Mucosa of stomach (tissue), 1 donor: ENCODE results near the gene PDE9A.

Experiments
- H3K27me3 ChIP-seq: one replicate; pipeline ENCODE4 v1.7.0; 2013; ENCODE audit warnings: mild to moderate bottlenecking, low read length; ENCODE audit not compliant: control insufficient read depth, insufficient read depth
- H3K36me3 ChIP-seq: one replicate; pipeline ENCODE4 v1.7.0; 2013; ENCODE audit warnings: low read length; ENCODE audit not compliant: control insufficient read depth, insufficient read depth
- H3K4me1 ChIP-seq: one replicate; pipeline ENCODE4 v1.7.0; 2013; ENCODE audit warnings: mild to moderate bottlenecking, low read length; ENCODE audit not compliant: control insufficient read depth, insufficient read depth
- H3K4me3 ChIP-seq: one replicate; pipeline ENCODE4 v1.7.0; 2013; ENCODE audit warnings: low read length
- H3K9ac ChIP-seq: one replicate; pipeline ENCODE4 v1.7.0; 2013; ENCODE audit warnings: mild to moderate bottlenecking, low read length, moderate library complexity
- H3K9me3 ChIP-seq: one replicate; pipeline ENCODE4 v1.7.0; 2013; ENCODE audit warnings: mild to moderate bottlenecking, low read length, moderate library complexity; ENCODE audit not compliant: control insufficient read depth
- donor health status: Pancreatic carcinoma.

The PDE9A gene

GRCh38 chr21:42740405-42740909, 87.0 kb downstream of the PDE9A start:
- Histone ChIP-seq H3K9me3 (no peaks in the 10 kb centered on the region), H3K4me3 (no peak overlapping the region), H3K4me1 (peaks cover 18% of the 10 kb centered on the region), H3K9ac (no peak overlapping the region), H3K36me3 (no peaks in the 10 kb centered on the region), H3K27me3 (no peaks in the 10 kb centered on the region)

- Histone ChIP-seq H3K4me3 (no peak overlapping the region), H3K9me3 (no peaks in the 10 kb centered on the region), H3K36me3 (no peaks in the 10 kb centered on the region), H3K27me3 (no peaks in the 10 kb centered on the region), H3K4me1 (peaks cover 18% of the 10 kb centered on the region), H3K9ac (no peak overlapping the region)
These were observed 87.6 kb downstream of the PDE9A start for GRCh38 chr21:42741066-42741465.

- Histone ChIP-seq H3K9ac (no peak overlapping the region), H3K27me3 (no peaks in the 10 kb centered on the region), H3K4me1 (peaks cover 20% of the 10 kb centered on the region), H3K4me3 (no peak overlapping the region), H3K36me3 (no peaks in the 10 kb centered on the region), H3K9me3 (no peaks in the 10 kb centered on the region)
These were observed 91.4 kb downstream of the PDE9A start for GRCh38 chr21:42744520-42745445.

- Histone ChIP-seq H3K27me3 (no peaks in the 10 kb centered on the region), H3K36me3 (no peaks in the 10 kb centered on the region), H3K4me1 (peaks cover 20% of the 10 kb centered on the region), H3K4me3 (no peak overlapping the region), H3K9ac (no peak overlapping the region), H3K9me3 (no peaks in the 10 kb centered on the region)
These were observed 92.3 kb downstream of the PDE9A start for GRCh38 chr21:42745511-42746239.

- H3K9ac ChIP-seq: no peak overlapping the region
These were observed 92.8 kb downstream of the PDE9A start for GRCh38 chr21:42746240-42746592.

GRCh38 chr21:42746593-42747275, 93.3 kb downstream of the PDE9A start:
- H3K27me3 ChIP-seq: no peaks in the 10 kb centered on the region
- no peak overlapping the region for H3K4me3 ChIP-seq
- peaks cover 20% of the 10 kb centered on the region for H3K4me1 ChIP-seq
- H3K9me3 ChIP-seq: no peaks in the 10 kb centered on the region
- H3K36me3 ChIP-seq: no peaks in the 10 kb centered on the region
- H3K9ac ChIP-seq: no peak overlapping the region

More at GRCh38 chr21:42746240-42746592, 92.8 kb downstream of the PDE9A start:
- no peaks in the 10 kb centered on the region for H3K27me3 ChIP-seq
- H3K9me3 ChIP-seq: no peaks in the 10 kb centered on the region
- H3K36me3 ChIP-seq: no peaks in the 10 kb centered on the region
- no peak overlapping the region for H3K4me3 ChIP-seq
- peaks cover 20% of the 10 kb centered on the region for H3K4me1 ChIP-seq

- Histone ChIP-seq H3K9ac (no peak overlapping the region), H3K27me3 (no peaks in the 10 kb centered on the region)
These were observed 93.9 kb downstream of the PDE9A start for GRCh38 chr21:42747276-42747701.

GRCh38 chr21:42747746-42748351, 94.4 kb downstream of the PDE9A start:
- Histone ChIP-seq H3K9ac (no peak overlapping the region), H3K4me3 (no peak overlapping the region), H3K27me3 (no peaks in the 10 kb centered on the region), H3K36me3 (no peaks in the 10 kb centered on the region), H3K4me1 (peaks cover 20% of the 10 kb centered on the region), H3K9me3 (no peaks in the 10 kb centered on the region)

More at GRCh38 chr21:42747276-42747701, 93.9 kb downstream of the PDE9A start:
- Histone ChIP-seq H3K9me3 (no peaks in the 10 kb centered on the region), H3K36me3 (no peaks in the 10 kb centered on the region), H3K4me1 (peaks cover 20% of the 10 kb centered on the region), H3K4me3 (no peak overlapping the region)

GRCh38 chr21:42748620-42749176, 95.3 kb downstream of the PDE9A start:
- Histone ChIP-seq H3K4me3 (no peak overlapping the region), H3K36me3 (no peaks in the 10 kb centered on the region), H3K9ac (no peak overlapping the region), H3K27me3 (no peaks in the 10 kb centered on the region), H3K4me1 (peaks cover 20% of the 10 kb centered on the region), H3K9me3 (no peaks in the 10 kb centered on the region)

- no peak overlapping the region for H3K9ac ChIP-seq
- H3K9me3 ChIP-seq: no peaks in the 10 kb centered on the region
- H3K27me3 ChIP-seq: no peaks in the 10 kb centered on the region
- peaks cover 20% of the 10 kb centered on the region for H3K4me1 ChIP-seq
- H3K36me3 ChIP-seq: no peaks in the 10 kb centered on the region
- no peak overlapping the region for H3K4me3 ChIP-seq
These were observed 97.5 kb downstream of the PDE9A start for GRCh38 chr21:42750737-42751530.

- Histone ChIP-seq H3K27me3 (no peaks in the 10 kb centered on the region), H3K4me3 (no peak overlapping the region), H3K4me1 (peaks cover 20% of the 10 kb centered on the region), H3K9ac (no peak overlapping the region), H3K9me3 (no peaks in the 10 kb centered on the region), H3K36me3 (no peaks in the 10 kb centered on the region)
These were observed 98.4 kb downstream of the PDE9A start for GRCh38 chr21:42751866-42752265.
